ENCODE results near the gene STPG3. TPM values are rescaled to one million over a fixed set of nuclear protein-coding genes. Genes with fewer than 3 reads are reported as not detected.

STPG3 gene
- total and polyA plus RNA-seq, 2 of the 4 experiments (the other 2 are of a cell fraction) = not detected

GRCh38 chr9:137232510-137232909 is 18.6 kb upstream of the STPG3 start:
- Histone ChIP-seq H2BK5ac (ENCODE audit: low read depth, low read length, poor library complexity, severe bottlenecking) (no peak overlapping the region), H2AK5ac (ENCODE audit: low read depth, low read length) (no peak overlapping the region), H3K27ac (ENCODE audit: insufficient read depth, low read length) (no peak overlapping the region), H3K14ac (replicated peaks; ENCODE audit: low read depth, low read length) (no peak overlapping the region), H2BK120ac (ENCODE audit: low read depth, low read length) (no peak overlapping the region), H2AK9ac (replicated peaks; ENCODE audit: low read depth, low read length, poor library complexity) (no peak overlapping the region), H2BK15ac (ENCODE audit: low read depth, low read length) (no peak overlapping the region), H4K5ac (ENCODE audit: low read depth, low read length) (no peak overlapping the region), H2AFZ (replicated peaks; ENCODE audit: low read length, poor library complexity) (no peak overlapping the region), H3K4me2 (ENCODE audit: low read depth, low read length) (no peak overlapping the region), H4K8ac (ENCODE audit: low read depth in 2 of 2, low read length in 2 of 2) (no peak overlapping the region), H3K4ac (ENCODE audit: low read depth, low read length) (no peak overlapping the region), H3K23ac (ENCODE audit: low read depth, low read length) (no peak overlapping the region), H3K4me3 (ENCODE audit: insufficient read depth, low read depth, low read length) (no peak overlapping the region), H3K9me3 (ENCODE audit: control insufficient read depth, insufficient read depth, low read length) (no peaks in the 10 kb centered on the region), H3K9ac (ENCODE audit: low read depth, low read length) (no peak overlapping the region), H3K18ac (ENCODE audit: low read depth, low read length) (no peak overlapping the region), H4K20me1 (ENCODE audit: insufficient read depth, low read length) (peaks cover 3% of the 10 kb centered on the region; the same call in 1 of the 2 replicates), H2BK20ac (ENCODE audit: low read depth, low read length) (no peak overlapping the region), H3K56ac (ENCODE audit: extremely low read depth, insufficient read depth, low read length) (no peak overlapping the region), H3K79me1 (ENCODE audit: low read depth in 1 of 2, low read length in 2 of 2) (peaks cover 2 to 10% of the 10 kb centered on the region in 2 experiments; a peak in 2 of 4 replicates), H3K36me3 (ENCODE audit: control insufficient read depth, insufficient read depth, low read length) (no peaks in the 10 kb centered on the region), H3K4me1 (ENCODE audit: control insufficient read depth, insufficient read depth, low read length) (peaks cover 2% of the 10 kb centered on the region; the same call in 1 of the 2 replicates), H4K91ac (ENCODE audit: insufficient read depth, low read depth, low read length) (no peak overlapping the region), H3K9me1 (ENCODE audit: insufficient read depth, low read length) (no peaks in the 10 kb centered on the region), H3K27me3 (ENCODE audit: control insufficient read depth, insufficient read depth, low read length) (peaks cover 1% of the 10 kb centered on the region; the same call in 1 of the 2 replicates)
- 78% methylated on average over 20 of the region's 24 CpGs; no CpG with 5 or more reads in 1 of the 2 experiments for WGBS, 2 experiments (ENCODE audit: extremely low coverage in 2 of 2, insufficient read length in 1 of 2)
- TF ChIP-seq, protein P1, sequence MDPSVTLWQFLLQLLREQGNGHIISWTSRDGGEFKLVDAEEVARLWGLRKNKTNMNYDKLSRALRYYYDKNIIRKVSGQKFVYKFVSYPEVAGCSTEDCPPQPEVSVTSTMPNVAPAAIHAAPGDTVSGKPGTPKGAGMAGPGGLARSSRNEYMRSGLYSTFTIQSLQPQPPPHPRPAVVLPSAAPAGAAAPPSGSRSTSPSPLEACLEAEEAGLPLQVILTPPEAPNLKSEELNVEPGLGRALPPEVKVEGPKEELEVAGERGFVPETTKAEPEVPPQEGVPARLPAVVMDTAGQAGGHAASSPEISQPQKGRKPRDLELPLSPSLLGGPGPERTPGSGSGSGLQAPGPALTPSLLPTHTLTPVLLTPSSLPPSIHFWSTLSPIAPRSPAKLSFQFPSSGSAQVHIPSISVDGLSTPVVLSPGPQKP (IDR thresholded peaks at IDR 0.05; ENCODE audit: borderline replicate concordance, low read depth, low read length) = no peak
- no peak for TF ChIP-seq RCOR1 (IDR thresholded peaks at IDR 0.05; ENCODE audit: insufficient replicate concordance, low read length)
- TF ChIP-seq POLR2A (IDR thresholded peaks at IDR 0.05; ENCODE audit: low read depth, low read length) = no peak
- TF ChIP-seq BHLHE40 (IDR thresholded peaks at IDR 0.05; ENCODE audit: low read depth, low read length) = no peak
- no peak for TF ChIP-seq FOS (IDR thresholded peaks at IDR 0.05; ENCODE audit: low read depth, low read length)
- no peak for TF ChIP-seq MAZ (IDR thresholded peaks at IDR 0.05; ENCODE audit: borderline replicate concordance, low read depth, low read length)
- no peak for TF ChIP-seq CHD1 (IDR thresholded peaks at IDR 0.05; ENCODE audit: low read depth, low read length)
- ATAC-seq (ENCODE audit: low read depth) = no peak
- intact Hi-C loops (cut with micrococcal nuclease) (no loop called here), dilution Hi-C loops (cut with HindIII; ENCODE audit: low sequenced_read_pairs, unreplicated experiment) (no loop called here), in situ Hi-C loops (cut with MboI; ENCODE audit: low sequenced_read_pairs) (no loop called here)
- DNase-seq = no peak
- ChIA-PET POLR2A (ENCODE audit: unreplicated experiment) (no interaction called here), CTCF (no interaction called here)
- BruUV-seq (replicated peaks) = no TSS peak

Data from IMR-90 (cell line).